HEK293 (cell line): ENCODE results near the gene LACTBL1.

Experiments used
- CTCF ChIA-PET: fragments of 350-600 bp; formaldehyde crosslinking; extraction: SDS; loops from one replicate; lab custom pipeline; 2021; ENCODE audit warnings: antibody characterized with exemption; lab: Yijun Ruan, JAX
- POLR2A ChIA-PET: fragments of 300-600 bp; formaldehyde crosslinking; extraction: SDS; loops from one replicate; lab custom pipeline; 2020; ENCODE audit warnings: antibody characterized with exemption, inconsistent platforms; lab: Yijun Ruan, JAX
- H3K27ac ChIP-seq: fragments of 200-500 bp; sonication (Bioruptor generic); 2 replicates; pipeline ENCODE4 v1.5.1; 2014; ENCODE audit warnings: low read depth, low read length, control low read depth, inconsistent platforms; ENCODE audit errors: extremely low read depth
- H3K36me3 ChIP-seq, 2 experiments: fragments of 200-500 bp in 1 of 2; sonication (Bioruptor generic) in 1 of 2; 1 replicate in 1 of 2; 2 replicates in 1 of 2; pipeline ENCODE4 v1.5.1; 2014 to 2017; ENCODE audit warnings: inconsistent platforms in 2 of 2, low read length in 2 of 2; ENCODE audit not compliant: control insufficient read depth in 2 of 2, insufficient read depth in 1 of 2
- H3K4me1 ChIP-seq: fragments of 200-500 bp; sonication (Bioruptor generic); 2 replicates; pipeline ENCODE4 v1.5.1; 2014; ENCODE audit warnings: mild to moderate bottlenecking, low read length, inconsistent platforms; ENCODE audit not compliant: control insufficient read depth, insufficient read depth
- H3K4me3 ChIP-seq: 2 replicates; pipeline ENCODE4 v1.5.1; 2011; ENCODE audit warnings: low read depth, mild to moderate bottlenecking, control low read depth, low read length, moderate library complexity
- H3K9me3 ChIP-seq: fragments of 200-500 bp; sonication (Bioruptor generic); 2 replicates; pipeline ENCODE4 v1.5.1; 2014; ENCODE audit warnings: low read depth, low read length, inconsistent platforms; ENCODE audit not compliant: control insufficient read depth, insufficient read depth
- EGR2 ChIP-seq: fragments of 450-650 bp; formaldehyde crosslinking; IDR thresholded peaks from 2 replicates; pipeline ENCODE4 v1.5.1; 2016; ENCODE audit warnings: low read depth, missing biosample characterization, missing genetic modification characterization
- GFI1B ChIP-seq: fragments of 450-650 bp; formaldehyde crosslinking; IDR thresholded peaks from 2 replicates; pipeline ENCODE4 v1.5.1; 2016; ENCODE audit warnings: missing biosample characterization, missing genetic modification characterization
- HOXC10 ChIP-seq: sonication (generic); formaldehyde crosslinking; IDR thresholded peaks from 2 replicates; pipeline ENCODE4 v1.8.1; 2023; ENCODE audit warnings: mild to moderate bottlenecking, missing genetic modification reagents
- KLF1 ChIP-seq: fragments of 450-650 bp; formaldehyde crosslinking; IDR thresholded peaks from 2 replicates; pipeline ENCODE4 v1.5.1; 2016; ENCODE audit warnings: missing biosample characterization, missing genetic modification characterization
- KLF8 ChIP-seq: fragments of 450-650 bp; formaldehyde crosslinking; IDR thresholded peaks from 2 replicates; pipeline ENCODE4 v1.5.1; 2016; ENCODE audit warnings: missing biosample characterization, missing genetic modification characterization
- MYNN ChIP-seq: fragments of 450-650 bp; formaldehyde crosslinking; IDR thresholded peaks from 2 replicates; pipeline ENCODE4 v1.5.1; 2016; ENCODE audit warnings: missing biosample characterization, missing genetic modification characterization, borderline replicate concordance
- PRDM2 ChIP-seq: fragments of 450-650 bp; formaldehyde crosslinking; IDR thresholded peaks from 2 replicates; pipeline ENCODE4 v1.5.1; 2016; ENCODE audit warnings: missing biosample characterization, missing genetic modification characterization, borderline replicate concordance
- REST ChIP-seq: fragments of 450-650 bp; formaldehyde crosslinking; IDR thresholded peaks from 2 replicates; pipeline ENCODE4 v1.5.1; 2016; ENCODE audit warnings: missing biosample characterization, missing genetic modification characterization
- ZNF132 ChIP-seq: fragments of 450-650 bp; formaldehyde crosslinking; IDR thresholded peaks from 2 replicates; pipeline ENCODE4 v1.5.1; 2017; ENCODE audit warnings: missing biosample characterization, missing genetic modification characterization, borderline replicate concordance
- ZNF140 ChIP-seq: fragments of 450-650 bp; formaldehyde crosslinking; IDR thresholded peaks from 2 replicates; pipeline ENCODE4 v1.5.1; 2016; ENCODE audit warnings: missing biosample characterization, missing genetic modification characterization
- ZNF223 ChIP-seq: fragments of 450-650 bp; formaldehyde crosslinking; IDR thresholded peaks from 2 replicates; pipeline ENCODE4 v1.5.1; 2016; ENCODE audit warnings: missing biosample characterization, missing genetic modification characterization
- ZNF266 ChIP-seq: fragments of 450-650 bp; formaldehyde crosslinking; IDR thresholded peaks from 2 replicates; pipeline ENCODE4 v1.5.1; 2016; ENCODE audit warnings: missing biosample characterization, missing genetic modification characterization, low read depth
- ZNF366 ChIP-seq: fragments of 450-650 bp; formaldehyde crosslinking; conservative IDR thresholded peaks from 2 replicates; pipeline ENCODE4 v1.5.1; 2016; ENCODE audit warnings: missing biosample characterization, missing genetic modification characterization
- ZNF37A ChIP-seq: fragments of 450-650 bp; IDR thresholded peaks from 2 replicates; pipeline ENCODE4 v1.5.1; 2018; ENCODE audit warnings: missing biosample characterization, missing genetic modification characterization
- ZNF394 ChIP-seq: fragments of 450-650 bp; formaldehyde crosslinking; IDR thresholded peaks from 2 replicates; pipeline ENCODE4 v1.5.1; 2016; ENCODE audit warnings: missing biosample characterization, missing genetic modification characterization, mild to moderate bottlenecking, moderate library complexity, borderline replicate concordance
- ZNF488 ChIP-seq: fragments of 450-650 bp; formaldehyde crosslinking; IDR thresholded peaks from 2 replicates; pipeline ENCODE4 v1.5.1; 2016; ENCODE audit warnings: missing biosample characterization, missing genetic modification characterization
- ZNF561 ChIP-seq: fragments of 450-650 bp; IDR thresholded peaks from 2 replicates; pipeline ENCODE4 v1.5.1; 2018; ENCODE audit warnings: missing biosample characterization, missing genetic modification characterization, borderline replicate concordance
- ZNF658 ChIP-seq: fragments of 450-650 bp; formaldehyde crosslinking; IDR thresholded peaks from 2 replicates; pipeline ENCODE4; 2016; ENCODE audit warnings: missing biosample characterization, missing genetic modification characterization
- ZNF664 ChIP-seq: fragments of 450-650 bp; formaldehyde crosslinking; IDR thresholded peaks from 2 replicates; pipeline ENCODE4 v1.5.1; 2016; ENCODE audit warnings: missing biosample characterization, missing genetic modification characterization

LACTBL1 gene

GRCh38 chr1:22915231-22915630 lies 57.4 kb downstream of the LACTBL1 start:
- H3K4me3 ChIP-seq: no peak overlapping the region
- ChIA-PET CTCF (interaction anchor here (0.6 kb wide), 1 partner anchor 48 kb away, joined by 3 read pairs; no protein-coding TSS in a partner anchor), POLR2A (no interaction called here)
- no peak overlapping the region for H3K27ac ChIP-seq
- no peaks in the 10 kb centered on the region for H3K9me3 ChIP-seq
- peaks cover 0 to 12% of the 10 kb centered on the region in 2 experiments; a peak in 2 of 3 replicates for H3K36me3 ChIP-seq
- H3K4me1 ChIP-seq: no peaks in the 10 kb centered on the region
- TF ChIP-seq ZNF140 (tag by site-specific recombination): no peak
- TF ChIP-seq MYNN (tag by site-specific recombination): no peak
- TF ChIP-seq ZNF366 (tag by site-specific recombination): no peak
- TF ChIP-seq EGR2 (tag by site-specific recombination): no peak
- no peak for TF ChIP-seq PRDM2
- TF ChIP-seq KLF1: no peak
- no peak for TF ChIP-seq ZNF37A (tag by site-specific recombination)
- TF ChIP-seq GFI1B (tag by site-specific recombination): no peak
- TF ChIP-seq ZNF394 (tag by site-specific recombination): no peak
- TF ChIP-seq ZNF223 (tag by site-specific recombination): no peak
- TF ChIP-seq ZNF132 (tag by site-specific recombination): no peak
- no peak for TF ChIP-seq ZNF266
- TF ChIP-seq ZNF658 (tag by site-specific recombination): no peak
- no peak for TF ChIP-seq ZNF561 (tag by site-specific recombination)
- no peak for TF ChIP-seq HOXC10 (CRISPR knock-in tag)
- TF ChIP-seq ZNF488 (tag by site-specific recombination): no peak
- TF ChIP-seq REST (tag by site-specific recombination): no peak
- no peak for TF ChIP-seq ZNF664 (tag by site-specific recombination)
- TF ChIP-seq KLF8 (tag by site-specific recombination): no peak
